Muscle layer of colon (tissue), 2 donors: Measurements from ENCODE around the gene SOWAHD.
A peak's percentile ranks its signal among the peaks of the same experiment; 100 is the strongest.
"Not testable (repeated sequence)": the region's sequence is repeated elsewhere in the genome, so short reads cannot be mapped to it uniquely, and the experiment has no call there.

Experiments
- H3K27ac ChIP-seq: one replicate; pipeline ENCODE4 v1.7.0; 2013; ENCODE audit warnings: low read depth, mild to moderate bottlenecking, low read length, moderate library complexity
- H3K27me3 ChIP-seq, 2 donors: one replicate each; pipeline ENCODE4 v1.7.0; 2013; ENCODE audit warnings: low read length in 2 of 2, mild to moderate bottlenecking in 2 of 2; ENCODE audit not compliant: insufficient read depth in 2 of 2, control insufficient read depth in 1 of 2
- H3K36me3 ChIP-seq: one replicate; pipeline ENCODE4 v1.7.0; 2013; ENCODE audit warnings: mild to moderate bottlenecking, low read length; ENCODE audit not compliant: insufficient read depth
- H3K4me1 ChIP-seq: one replicate; pipeline ENCODE4 v1.7.0; 2013; ENCODE audit warnings: mild to moderate bottlenecking, low read length; ENCODE audit not compliant: insufficient read depth
- H3K4me3 ChIP-seq, 2 donors: one replicate each; pipeline ENCODE4 v1.7.0; 2013; ENCODE audit warnings: low read length in 2 of 2, low read depth in 1 of 2, mild to moderate bottlenecking in 1 of 2, moderate library complexity in 1 of 2
- H3K9ac ChIP-seq: one replicate; pipeline ENCODE4 v1.7.0; 2013; ENCODE audit warnings: low read length
- H3K9me3 ChIP-seq: one replicate; pipeline ENCODE4 v1.7.0; 2013; ENCODE audit warnings: mild to moderate bottlenecking, low read length
- donor health status: abdominal sarcoma.
- donor health status: Adenocarcinoma of cecum.

The SOWAHD gene

GRCh38 chrX:119738742-119739141, 19.6 kb upstream of the SOWAHD start:
- Histone ChIP-seq H3K9me3 (no peaks in the 10 kb centered on the region), H3K27ac (no peak overlapping the region), H3K4me3 (no peak overlapping the region), H3K36me3 (no peaks in the 10 kb centered on the region), H3K9ac (no peak overlapping the region), H3K4me1 (peaks cover 3% of the 10 kb centered on the region), H3K27me3 (no peaks in the 10 kb centered on the region)

GRCh38 chrX:119745283-119745848, 13.0 kb upstream of the SOWAHD start:
- Histone ChIP-seq H3K27me3 (no peaks in the 10 kb centered on the region), H3K9me3 (no peaks in the 10 kb centered on the region), H3K9ac (no peak overlapping the region), H3K36me3 (no peaks in the 10 kb centered on the region), H3K27ac (no peak overlapping the region), H3K4me3 (no peak overlapping the region), H3K4me1 (no peaks in the 10 kb centered on the region)

GRCh38 chrX:119750131-119750530, 8.3 kb upstream of the SOWAHD start:
- H3K36me3 ChIP-seq, H3K4me3 ChIP-seq, H3K27ac ChIP-seq, H3K9me3 ChIP-seq, H3K4me1 ChIP-seq, H3K27me3 ChIP-seq, H3K9ac ChIP-seq: not testable (repeated sequence)

- not testable (repeated sequence) for H3K9me3 ChIP-seq, H3K36me3 ChIP-seq, H3K9ac ChIP-seq, H3K4me1 ChIP-seq, H3K27me3 ChIP-seq, H3K4me3 ChIP-seq, H3K27ac ChIP-seq
These were observed 7.6 kb upstream of the SOWAHD start for GRCh38 chrX:119750751-119751150.

- H3K27ac ChIP-seq = no peak overlapping the region
- H3K4me1 ChIP-seq = peaks cover 5% of the 10 kb centered on the region
- H3K9ac ChIP-seq = no peak overlapping the region
- H3K27me3 ChIP-seq = no peaks in the 10 kb centered on the region
- H3K36me3 ChIP-seq = no peaks in the 10 kb centered on the region
- H3K9me3 ChIP-seq = no peaks in the 10 kb centered on the region
- H3K4me3 ChIP-seq = no peak overlapping the region
These were observed 5.4 kb upstream of the SOWAHD start for GRCh38 chrX:119753001-119753400.

GRCh38 chrX:119753639-119754257, 4.6 kb upstream of the SOWAHD start:
- Histone ChIP-seq H3K4me1 (peaks cover 5% of the 10 kb centered on the region), H3K9me3 (no peaks in the 10 kb centered on the region), H3K27ac (no peak overlapping the region), H3K36me3 (no peaks in the 10 kb centered on the region), H3K27me3 (peaks cover 0 to 7% of the 10 kb centered on the region in 2 donors), H3K4me3 (no peak overlapping the region), H3K9ac (no peak overlapping the region)

- H3K9me3 ChIP-seq = no peaks in the 10 kb centered on the region
- no peaks in the 10 kb centered on the region for H3K36me3 ChIP-seq
- peaks cover 5% of the 10 kb centered on the region for H3K4me1 ChIP-seq
- no peak overlapping the region for H3K4me3 ChIP-seq
- H3K27me3 ChIP-seq = peaks cover 0 to 25% of the 10 kb centered on the region in 2 donors
- H3K9ac ChIP-seq = no peak overlapping the region
- no peak overlapping the region for H3K27ac ChIP-seq
These were observed 2.3 kb upstream of the SOWAHD start for GRCh38 chrX:119755981-119756533.

GRCh38 chrX:119756926-119757635, 1.3 kb upstream of the SOWAHD start:
- Histone ChIP-seq H3K36me3 (no peaks in the 10 kb centered on the region), H3K27me3 (peaks cover 0 to 25% of the 10 kb centered on the region in 2 donors), H3K9ac (no peak overlapping the region), H3K9me3 (no peaks in the 10 kb centered on the region), H3K4me1 (peaks cover 5% of the 10 kb centered on the region), H3K27ac (no peak overlapping the region), H3K4me3 (no peak overlapping the region)

- Histone ChIP-seq H3K4me1 (peaks cover 5% of the 10 kb centered on the region), H3K27me3 (peaks cover 0 to 25% of the 10 kb centered on the region in 2 donors), H3K9ac (no peak overlapping the region), H3K9me3 (no peaks in the 10 kb centered on the region), H3K36me3 (no peaks in the 10 kb centered on the region), H3K4me3 (peak overlapping the region in 1 of 2 donors; percentile 50), H3K27ac (no peak overlapping the region)
These were observed 776 bp upstream of the SOWAHD start for GRCh38 chrX:119757646-119757978.

GRCh38 chrX:119758731-119759247, 401 bp downstream of the SOWAHD start:
- H3K9me3 ChIP-seq = no peaks in the 10 kb centered on the region
- H3K4me3 ChIP-seq = peak overlapping the region; percentile 23 to 50
- no peak overlapping the region for H3K27ac ChIP-seq
- H3K9ac ChIP-seq = no peak overlapping the region
- H3K4me1 ChIP-seq = peaks cover 5% of the 10 kb centered on the region
- H3K36me3 ChIP-seq = no peaks in the 10 kb centered on the region
- H3K27me3 ChIP-seq = peaks cover 0 to 25% of the 10 kb centered on the region in 2 donors

- Histone ChIP-seq H3K9ac (no peak overlapping the region), H3K9me3 (no peaks in the 10 kb centered on the region), H3K27me3 (peaks cover 0 to 25% of the 10 kb centered on the region in 2 donors), H3K4me1 (peaks cover 5% of the 10 kb centered on the region), H3K36me3 (no peaks in the 10 kb centered on the region), H3K4me3 (no peak overlapping the region), H3K27ac (no peak overlapping the region)
These were observed 919 bp downstream of the SOWAHD start for GRCh38 chrX:119759248-119759766.
